Stimulated activated CD8-positive, alpha-beta memory T cell treated with anti-CD3 and anti-CD28 coated beads, Interleukin-4, amount 100 ng/mL, for 4 hours (primary cell): ENCODE results near the gene ELOVL6.

Experiments used
- DNase-seq, 2 donors: peaks; one replicate each; pipeline ENCODE4 v3.0.0-alpha.2; 2020; ENCODE audit warnings: low read depth in 2 of 2, low spot score in 1 of 2

The ELOVL6 gene

DNA sequence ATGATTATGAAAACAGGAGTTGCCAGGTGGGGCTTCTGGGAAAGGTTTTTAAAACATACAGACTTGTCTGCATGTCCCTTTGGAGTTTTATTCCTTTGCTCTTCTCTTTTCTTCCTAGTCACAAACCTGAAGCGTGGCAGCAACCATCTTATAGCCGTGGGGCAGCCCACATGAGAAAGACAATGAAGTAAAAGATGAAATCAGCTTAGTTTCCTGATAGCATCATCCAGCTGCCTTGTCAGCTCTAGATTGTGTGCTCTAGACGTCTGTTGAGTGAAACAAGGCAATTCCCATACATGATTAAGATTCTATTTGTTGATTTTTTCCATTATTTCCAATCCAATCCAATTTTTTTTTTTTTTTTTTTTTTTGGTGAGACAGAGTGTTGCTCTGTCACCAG, 68.9 kb downstream of the ELOVL6 start:
- DNase-seq = no peak

DNA sequence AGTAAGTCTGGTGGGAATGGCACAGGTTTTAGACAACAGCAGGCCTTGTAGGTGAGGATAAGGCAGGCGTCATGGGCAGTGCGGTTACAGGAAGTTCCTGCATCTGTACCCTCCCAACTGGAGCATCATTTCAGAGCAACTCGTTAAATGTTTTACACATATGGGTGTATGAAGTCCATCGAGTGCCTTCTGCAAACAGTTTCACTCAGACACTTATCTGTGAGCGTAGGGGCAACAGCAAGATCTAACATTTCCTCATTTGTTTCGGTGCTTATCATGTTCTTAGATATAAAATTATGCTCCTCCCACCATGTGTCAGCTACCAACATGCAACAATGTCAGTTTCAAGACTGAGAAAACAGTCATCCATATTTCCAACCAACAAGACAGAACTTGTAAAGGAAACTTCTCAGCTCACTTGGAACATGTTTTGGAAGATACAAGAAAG, 69.9 kb downstream of the ELOVL6 start:
- no peak for DNase-seq

DNA sequence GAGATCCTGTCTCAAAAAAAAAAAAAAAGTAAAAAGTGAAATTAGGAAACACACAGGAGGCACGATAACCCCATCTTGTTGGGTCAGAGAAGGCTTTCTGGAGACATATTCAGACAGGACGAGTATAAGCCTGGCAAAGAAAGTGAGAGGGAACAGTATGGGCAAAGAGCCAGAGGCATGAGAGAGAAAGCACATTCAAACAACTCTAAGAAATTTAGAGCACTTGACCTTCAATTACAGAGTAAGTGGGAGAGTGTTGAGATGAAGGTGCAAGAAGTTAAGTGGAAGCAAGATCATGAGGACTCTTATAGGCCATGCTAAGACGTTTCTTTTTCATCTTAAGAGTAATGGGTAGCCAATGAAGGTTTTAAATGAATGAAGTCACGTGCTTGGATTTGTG, 70.4 kb downstream of the ELOVL6 start:
- DNase-seq = no peak

DNA sequence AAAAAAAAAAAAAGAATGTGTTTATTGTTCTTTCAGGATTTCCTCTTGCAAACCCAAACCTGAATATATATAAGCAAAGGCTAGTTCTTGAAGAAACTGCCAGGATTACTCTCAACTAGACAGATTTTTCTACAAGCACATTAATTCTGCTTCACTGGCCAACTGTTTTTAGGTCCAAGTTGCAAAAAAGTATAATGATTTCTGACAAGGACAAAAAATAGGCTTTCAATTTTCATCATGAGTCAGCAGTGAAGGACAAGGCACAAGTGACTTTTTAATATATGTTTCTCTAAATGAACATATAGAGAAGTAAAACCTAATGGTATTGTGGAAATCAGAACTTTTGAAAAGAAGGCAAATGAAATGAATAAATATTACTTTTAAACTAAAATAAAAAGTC, 73.7 kb downstream of the ELOVL6 start:
- DNase-seq = no peak

DNA sequence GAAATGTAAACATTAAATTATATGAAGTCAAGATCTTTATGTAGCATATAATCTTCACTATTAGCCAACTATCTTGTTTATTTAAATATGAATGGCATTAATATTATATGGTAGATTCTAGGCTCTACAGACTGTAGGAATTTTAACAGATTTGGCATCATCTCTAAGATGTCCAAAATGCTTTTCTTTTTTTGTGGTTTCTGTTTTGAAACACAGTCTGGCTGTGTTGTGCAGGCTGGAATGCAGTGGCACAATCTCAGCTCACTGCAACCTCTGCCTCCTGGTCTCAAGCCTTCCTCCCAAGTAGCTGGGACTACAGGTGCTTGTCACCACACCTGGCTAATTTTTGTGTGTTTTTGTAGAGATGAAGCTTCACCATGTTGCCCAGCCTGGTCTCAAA, 76.2 kb downstream of the ELOVL6 start:
- no peak for DNase-seq

DNA sequence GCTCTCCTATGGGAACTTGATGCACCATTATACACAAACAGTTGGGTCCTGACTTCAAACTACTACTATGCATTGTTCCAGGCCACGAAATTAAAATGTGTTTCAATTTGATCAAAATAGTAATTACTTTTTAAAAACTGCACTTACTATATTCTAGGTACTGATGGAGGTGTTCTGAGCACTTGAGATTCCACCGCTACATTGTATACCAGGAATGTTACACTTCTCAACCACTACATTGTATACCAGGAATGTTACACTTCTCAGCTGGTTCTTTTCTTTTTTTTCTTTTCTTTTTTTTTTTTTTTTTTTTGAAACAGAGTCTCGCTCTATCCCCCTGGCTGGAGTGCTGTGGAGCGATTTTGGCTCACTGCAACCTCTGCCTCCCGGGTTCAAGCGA, 77.9 kb downstream of the ELOVL6 start:
- no peak for DNase-seq

DNA sequence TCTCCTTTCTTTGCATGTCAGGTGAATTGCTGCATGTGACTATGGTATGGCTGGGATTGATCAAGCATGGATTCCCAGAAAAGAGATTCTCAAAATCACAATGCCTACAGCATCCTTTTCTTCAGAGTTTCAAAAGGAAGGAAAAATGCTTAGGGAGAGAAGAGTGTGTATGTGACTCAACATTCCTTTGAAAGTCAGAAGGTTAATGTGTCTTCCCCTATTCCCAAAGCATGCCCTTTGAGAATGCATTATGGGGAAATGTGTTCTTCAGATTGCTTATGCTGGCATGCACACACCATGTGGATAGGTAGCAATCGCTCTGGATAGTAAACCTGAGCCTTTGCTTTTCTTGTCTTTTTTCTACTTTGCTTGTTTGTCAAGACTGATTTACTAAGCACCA, 78.5 kb downstream of the ELOVL6 start:
- no peak for DNase-seq

DNA sequence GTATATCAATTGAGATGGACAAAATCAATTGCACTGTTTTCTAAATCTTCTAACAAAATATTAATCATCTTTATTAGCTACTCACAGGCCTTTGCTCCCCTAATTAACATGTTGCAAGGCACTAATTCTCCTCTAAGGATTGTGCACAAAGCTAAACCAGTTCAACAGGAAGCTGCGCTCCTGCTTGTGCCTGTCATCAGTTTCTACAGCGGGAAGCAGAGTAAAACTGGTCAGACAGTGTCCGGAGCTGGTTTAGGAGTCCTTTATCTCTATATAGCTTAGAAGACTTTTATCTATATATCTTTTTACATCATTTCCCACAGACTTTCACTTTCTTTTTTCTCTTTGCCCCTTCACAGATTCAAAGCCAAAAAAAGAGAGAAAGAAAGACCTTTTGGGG, 79.1 kb downstream of the ELOVL6 start:
- no peak for DNase-seq

DNA sequence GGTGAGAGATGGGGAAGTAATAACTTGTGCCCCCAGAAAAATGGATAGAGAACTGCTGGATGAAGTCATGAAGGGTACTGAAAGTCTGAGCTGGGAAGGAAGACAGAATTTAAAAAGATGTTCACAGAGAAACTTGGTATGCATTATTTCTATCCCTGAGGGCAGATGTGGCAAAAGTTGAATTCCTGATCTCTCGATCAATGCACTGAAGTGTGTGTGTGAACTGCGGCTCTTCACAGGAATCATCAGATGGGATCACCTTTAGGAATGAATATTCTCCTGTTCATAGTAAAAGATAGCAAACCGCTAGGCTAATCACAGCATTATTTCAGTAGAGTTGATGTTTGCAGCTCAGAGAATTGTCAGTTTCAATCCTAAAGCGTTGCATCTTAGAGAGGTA, 86.4 kb downstream of the ELOVL6 start:
- DNase-seq = no peak

DNA sequence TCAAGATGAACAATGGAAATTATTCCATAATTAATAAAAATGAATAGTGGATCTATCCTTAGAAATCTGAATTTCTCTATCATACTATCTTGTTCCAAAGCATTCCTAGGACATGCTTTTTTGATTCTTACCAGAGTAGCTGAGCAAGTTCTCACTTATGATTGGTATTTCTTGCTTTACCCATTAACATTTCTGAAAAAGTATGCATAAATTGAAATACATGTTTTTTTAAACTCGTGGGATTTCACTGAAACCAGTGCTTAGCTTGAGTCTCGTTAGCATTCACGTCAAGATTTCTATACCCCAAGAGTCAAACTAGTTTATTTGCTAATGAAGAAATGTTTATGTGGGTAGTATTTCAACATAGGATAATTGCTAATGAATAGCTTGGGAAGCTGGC, 89.0 kb downstream of the ELOVL6 start:
- no peak for DNase-seq

DNA sequence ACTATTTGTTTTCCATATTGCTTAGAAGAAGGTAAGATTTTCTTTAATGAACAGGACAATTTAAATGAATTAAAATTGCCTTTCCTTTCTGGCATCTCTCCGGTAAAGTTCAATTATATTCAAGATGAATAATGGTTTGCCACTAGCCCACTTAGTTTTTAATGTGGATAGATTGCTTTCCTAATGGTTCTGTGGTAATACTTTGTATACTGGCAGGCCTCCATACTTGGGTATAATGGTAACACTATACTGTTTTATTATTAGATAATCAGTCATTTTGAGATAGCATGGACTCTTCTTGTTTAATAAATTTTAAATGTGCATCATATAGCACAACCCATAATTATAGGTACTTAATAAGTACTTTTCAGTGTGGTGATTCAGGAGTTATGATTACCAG, 89.5 kb downstream of the ELOVL6 start:
- DNase-seq = no peak

DNA sequence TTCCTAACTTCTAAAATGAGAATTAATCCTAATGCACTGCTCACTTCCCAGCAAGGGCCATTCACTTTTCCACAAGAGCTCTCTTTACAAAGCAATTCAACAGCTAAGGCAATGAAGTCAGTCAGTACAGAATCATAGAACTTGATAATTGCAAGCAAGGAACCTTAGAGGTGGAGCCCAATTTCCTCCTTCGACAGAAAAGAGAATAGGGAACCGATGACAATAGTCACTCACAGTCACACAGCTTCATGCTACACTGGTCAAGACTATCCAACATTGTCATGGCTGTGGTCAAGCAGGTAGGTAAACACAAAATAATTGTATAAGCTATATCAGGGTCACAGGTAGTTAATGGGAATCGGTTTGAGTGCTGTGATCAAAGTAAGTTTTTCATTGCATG, 90.0 kb downstream of the ELOVL6 start:
- DNase-seq = no peak

DNA sequence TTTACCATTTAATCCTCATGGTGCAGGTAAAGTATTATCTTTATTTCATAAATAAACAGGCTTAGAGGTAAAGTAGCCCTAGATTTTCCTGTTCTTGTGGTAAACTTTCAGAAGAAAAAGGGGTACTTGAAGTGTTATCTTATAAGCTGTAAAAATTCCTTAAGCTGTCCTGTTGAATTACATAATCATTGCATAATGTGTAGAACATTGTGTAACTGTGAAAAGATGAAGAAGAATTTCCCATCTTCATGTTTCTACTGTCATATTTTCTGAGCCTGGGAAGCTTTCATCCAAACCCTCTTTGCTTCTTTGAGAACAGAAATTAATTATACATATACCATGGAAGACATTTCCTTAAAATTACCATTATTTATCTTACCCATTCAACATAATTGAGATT, 90.5 kb downstream of the ELOVL6 start:
- no peak for DNase-seq

DNA sequence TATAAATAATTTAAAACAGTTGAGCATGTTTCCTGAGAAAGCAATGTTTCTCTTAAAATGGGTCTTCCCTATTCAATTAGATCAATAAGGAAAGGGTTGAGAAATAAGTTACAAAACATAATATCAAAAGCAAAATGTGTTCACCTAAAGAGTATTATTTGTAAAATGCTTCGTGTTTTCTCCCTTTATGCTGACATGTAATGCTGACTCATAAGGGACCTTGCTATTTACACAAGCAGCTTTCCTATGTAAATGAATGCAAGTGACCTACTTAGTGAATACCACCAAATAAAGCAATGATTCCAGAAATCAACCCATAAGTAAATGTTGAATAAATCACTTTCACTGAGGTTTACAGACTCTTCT, 91.5 kb downstream of the ELOVL6 start:
- no peak for DNase-seq

DNA sequence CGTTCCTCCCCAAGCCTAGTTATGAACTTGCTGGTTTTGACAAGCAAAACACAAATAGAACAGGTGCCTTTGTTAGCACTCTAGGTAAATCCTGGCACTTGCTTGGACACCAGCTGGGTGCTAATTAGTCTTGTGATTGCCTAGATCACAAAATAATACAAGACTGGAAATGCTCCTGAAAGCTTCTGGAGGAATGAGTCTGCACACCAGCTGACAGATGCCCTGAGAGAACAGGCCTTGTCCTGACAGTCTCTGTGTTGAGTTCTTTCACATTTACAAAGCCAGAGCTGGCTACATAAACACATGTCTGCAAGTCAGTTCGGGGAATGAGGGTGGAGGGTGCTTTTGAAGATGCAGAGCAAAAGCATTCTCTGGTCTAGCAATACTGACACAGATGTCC, 93.8 kb downstream of the ELOVL6 start:
- no peak for DNase-seq

DNA sequence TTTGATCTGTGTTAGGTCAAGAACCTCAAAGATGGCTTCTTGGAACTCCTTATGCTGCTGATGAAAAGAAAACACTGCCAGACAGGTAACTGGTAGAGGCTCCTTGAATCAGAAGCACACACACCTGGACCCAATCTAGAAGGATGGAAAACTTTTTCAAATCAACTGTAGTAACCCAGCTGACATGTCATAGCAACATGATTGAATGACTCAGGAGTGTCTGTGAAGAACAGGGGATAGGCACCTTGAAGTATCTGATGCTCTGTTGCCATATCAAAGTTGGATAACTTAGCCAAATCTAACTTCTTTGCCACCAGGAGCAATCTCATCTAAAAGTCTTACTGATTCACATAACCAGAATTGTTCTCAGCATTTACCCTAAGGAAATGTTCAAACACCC, 98.8 kb downstream of the ELOVL6 start:
- no peak for DNase-seq

DNA sequence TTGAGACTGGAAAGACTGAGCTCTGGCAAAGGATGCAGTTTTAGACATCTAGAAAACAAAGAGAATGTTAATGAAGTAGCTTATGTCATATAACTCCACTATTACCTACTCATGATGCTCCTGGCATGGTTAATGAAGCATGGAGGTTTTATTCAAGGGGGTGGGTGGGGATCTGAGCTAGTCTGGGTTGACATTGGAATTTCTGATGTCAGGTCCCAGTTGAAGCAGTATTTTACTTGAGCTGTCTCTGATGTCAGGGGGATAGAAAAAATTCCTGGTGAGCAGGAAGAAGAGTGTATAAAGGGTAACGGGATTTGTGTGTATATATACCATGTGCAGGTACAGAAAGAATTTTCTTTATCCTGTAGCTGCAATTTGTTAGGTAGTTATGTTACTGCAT, 102.0 kb downstream of the ELOVL6 start:
- DNase-seq = no peak

DNA sequence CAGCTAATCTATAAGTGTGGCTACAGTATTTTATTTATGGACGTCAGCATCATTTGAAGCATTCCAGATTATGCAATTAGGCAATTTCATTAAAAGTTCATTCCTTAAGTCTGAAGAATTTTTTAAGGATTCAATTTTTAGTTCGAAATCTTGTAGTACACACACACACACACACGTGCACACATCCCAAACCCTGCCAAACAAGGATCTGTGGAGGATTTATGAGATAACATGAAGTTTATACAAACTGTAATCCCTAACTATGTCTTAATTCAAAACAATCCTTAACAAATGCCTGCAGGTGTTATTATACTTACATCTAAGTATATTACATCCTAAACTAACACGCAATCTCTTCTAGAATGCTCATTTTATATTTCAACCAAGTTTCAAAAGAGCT, 105.8 kb downstream of the ELOVL6 start:
- DNase-seq = no peak

DNA sequence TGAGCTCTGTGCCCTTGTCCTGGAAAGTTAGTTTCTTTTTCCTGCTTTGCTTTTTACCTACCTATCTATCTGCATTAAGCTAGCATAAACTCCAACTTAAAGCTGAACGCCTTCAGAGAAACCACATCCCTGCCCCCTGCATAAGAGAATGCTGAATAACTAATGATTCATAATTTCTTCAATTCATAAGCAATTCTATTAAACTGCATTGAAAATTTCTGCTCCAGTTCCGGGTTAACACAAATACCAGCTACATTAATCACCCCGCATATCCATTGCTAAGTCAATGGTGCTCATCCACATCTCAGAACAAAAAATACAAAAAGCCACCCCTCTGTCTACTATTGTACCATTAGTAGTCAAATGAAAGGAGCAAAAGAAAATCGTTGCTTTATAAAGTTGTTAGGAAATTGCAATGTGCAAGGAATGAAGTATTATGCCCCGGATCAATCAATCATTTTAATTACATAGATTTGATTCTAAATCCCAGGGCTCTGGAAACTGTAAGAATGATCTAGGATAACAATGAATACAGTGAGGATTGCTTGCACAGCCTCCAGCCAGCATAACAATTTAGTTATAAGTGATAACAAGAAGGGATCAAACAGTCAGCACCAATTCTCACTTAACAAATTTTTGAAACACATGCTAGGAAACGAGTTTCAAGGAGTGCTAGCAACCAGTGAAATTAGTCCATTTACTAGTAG, 106.8 kb downstream of the ELOVL6 start:
- no peak for DNase-seq

DNA sequence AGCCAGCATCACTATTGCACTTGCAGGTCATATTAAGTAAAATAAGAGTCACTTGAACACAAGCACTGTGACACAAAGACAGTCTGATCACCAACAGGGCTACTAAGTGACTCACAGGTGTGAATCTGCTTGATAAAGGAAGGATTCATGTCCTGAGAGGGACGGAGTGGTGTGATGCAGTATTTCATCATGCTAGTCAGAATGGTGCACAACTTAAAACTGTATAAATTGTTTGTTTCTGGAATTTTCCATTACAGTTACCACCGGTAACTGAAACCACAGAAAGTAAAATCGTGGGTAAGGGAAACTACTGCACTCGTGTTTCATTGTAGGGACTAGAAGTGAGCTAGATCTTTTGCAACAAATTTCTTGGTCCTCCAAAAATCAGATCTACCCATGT, 109.7 kb downstream of the ELOVL6 start:
- DNase-seq = no peak

DNA sequence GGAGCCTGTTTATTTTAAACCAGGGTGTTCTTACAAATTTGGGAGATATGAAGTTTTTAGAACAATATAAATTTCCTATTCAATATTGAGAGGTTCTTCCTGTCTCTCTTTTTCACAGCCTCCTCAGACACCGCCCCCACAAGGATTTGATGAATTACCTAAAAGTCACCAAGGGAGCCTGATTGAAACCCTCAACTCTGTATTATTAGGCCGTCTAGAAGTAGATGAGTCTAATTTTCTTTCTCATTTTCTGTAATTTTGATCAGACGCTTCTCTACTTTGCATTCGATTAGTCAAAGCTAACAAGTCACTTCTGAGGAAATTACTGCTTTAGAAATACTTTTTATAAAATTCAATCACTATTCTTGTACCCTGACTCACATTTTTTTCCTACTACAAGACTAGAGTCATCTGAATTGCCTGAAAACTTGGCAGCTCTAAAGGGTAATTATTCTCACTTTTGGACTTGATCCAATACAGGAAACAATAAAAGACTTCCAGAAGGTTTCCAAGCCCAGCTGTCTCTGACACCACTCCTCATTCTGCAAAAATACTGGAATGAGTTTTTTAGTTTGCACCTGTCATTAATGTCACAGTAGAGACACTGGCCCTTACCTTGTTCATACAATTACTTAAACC, 111.2 kb downstream of the ELOVL6 start:
- no peak for DNase-seq

DNA sequence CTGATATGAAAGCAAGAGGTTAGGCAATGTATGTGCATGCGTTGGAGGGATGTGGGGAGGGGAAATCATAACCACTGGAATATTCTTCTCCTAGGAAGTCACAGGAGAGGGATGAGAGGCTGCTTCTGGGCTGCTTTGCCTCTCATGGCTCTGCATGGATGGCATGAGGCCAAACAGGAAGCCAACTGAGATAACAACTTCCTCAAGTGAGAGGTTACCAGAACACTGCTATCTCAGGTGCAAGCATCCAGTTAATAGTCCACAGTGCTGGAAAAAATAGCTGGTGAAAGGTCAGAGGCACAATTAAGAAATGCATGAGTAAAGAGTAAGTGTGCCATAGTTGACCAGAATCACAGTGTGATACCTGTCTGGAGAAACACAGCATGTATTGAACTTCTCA, 113.3 kb downstream of the ELOVL6 start:
- no peak for DNase-seq

DNA sequence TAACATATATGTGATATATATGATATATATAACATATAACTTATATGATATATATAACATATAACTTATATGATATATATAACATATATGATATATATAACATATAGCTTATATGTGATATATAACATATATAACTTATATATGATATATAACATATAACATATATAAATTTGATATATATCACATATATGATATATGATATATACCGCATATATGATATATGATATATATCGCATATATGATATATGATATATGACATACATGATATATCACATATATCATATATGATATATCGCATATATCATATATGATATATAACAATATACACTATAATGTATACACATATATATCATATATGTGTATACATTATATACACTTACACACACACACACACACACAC, 114.3 kb downstream of the ELOVL6 start:
- DNase-seq = no peak
